IMR-90 (cell line): ENCODE measurements around the gene ZSCAN25. TPM values are rescaled to one million over a fixed set of nuclear protein-coding genes. Genes with fewer than 3 reads are reported as not detected.

Experiments used
- ATAC-seq: fragments of 200-7000 bp; cut with Tn5 transposase; 2 replicates; pipeline ENCODE4 v1.9.1; 2020; ENCODE audit warnings: low read depth, mild to moderate bottlenecking, moderate library complexity
- BruUV-seq: library from RNA; stranded (reverse); fragments of 400-500 nt; replicated peaks from 2 replicates; lab custom pipeline; 2021; lab: Mats Ljungman, UMichigan
- CTCF ChIA-PET: fragments of 300-600 bp; formaldehyde crosslinking; extraction: SDS; loops from one replicate; lab custom pipeline; 2021; ENCODE audit warnings: antibody characterized with exemption; lab: Yijun Ruan, JAX
- POLR2A ChIA-PET: fragments of 300-600 bp; sonication (Branson Sonifier 250); formaldehyde crosslinking; loops from one replicate; lab custom pipeline; 2022; ENCODE audit warnings: antibody characterized with exemption; ENCODE audit not compliant: unreplicated experiment; lab: Charles Lee
- DNase-seq: peaks from one replicate; pipeline ENCODE4 v3.0.0; 2013
- H2AFZ ChIP-seq: replicated peaks from 2 replicates; pipeline ENCODE3; 2013; ENCODE audit warnings: low read length, mild to moderate bottlenecking; ENCODE audit not compliant: poor library complexity
- H2AK5ac ChIP-seq: 2 replicates; pipeline ENCODE4 v1.6.1; 2013; ENCODE audit warnings: low read depth, low read length, inconsistent platforms
- H2AK9ac ChIP-seq: replicated peaks from 2 replicates; pipeline ENCODE3; 2013; ENCODE audit warnings: mild to moderate bottlenecking, low read depth, low read length, moderate library complexity; ENCODE audit not compliant: poor library complexity
- H2BK120ac ChIP-seq: 2 replicates; pipeline ENCODE4 v1.6.1; 2013; ENCODE audit warnings: low read depth, low read length, inconsistent platforms
- H2BK15ac ChIP-seq: 3 replicates; pipeline ENCODE4 v1.6.1; 2013; ENCODE audit warnings: low read depth, low read length, inconsistent platforms
- H2BK20ac ChIP-seq: 2 replicates; pipeline ENCODE4 v1.6.1; 2013; ENCODE audit warnings: low read depth, mild to moderate bottlenecking, inconsistent platforms, low read length, moderate library complexity
- H2BK5ac ChIP-seq: 2 replicates; pipeline ENCODE4 v1.6.1; 2013; ENCODE audit warnings: mild to moderate bottlenecking, low read depth, low read length, inconsistent platforms; ENCODE audit not compliant: poor library complexity, severe bottlenecking
- H3K14ac ChIP-seq: replicated peaks from 2 replicates; pipeline ENCODE4 v1.6.1; 2013; ENCODE audit warnings: low read depth, low read length, inconsistent platforms
- H3K18ac ChIP-seq: 2 replicates; pipeline ENCODE4 v1.6.1; 2013; ENCODE audit warnings: low read depth, low read length, control low read depth
- H3K23ac ChIP-seq: 2 replicates; pipeline ENCODE4 v1.6.1; 2013; ENCODE audit warnings: low read depth, low read length, inconsistent platforms
- H3K27ac ChIP-seq: 2 replicates; pipeline ENCODE4 v1.5.1; 2013; ENCODE audit warnings: mild to moderate bottlenecking, control low read depth, low read length; ENCODE audit not compliant: insufficient read depth
- H3K27me3 ChIP-seq: 2 replicates; pipeline ENCODE4 v1.6.1; 2013; ENCODE audit warnings: low read length; ENCODE audit not compliant: control insufficient read depth, insufficient read depth
- H3K36me3 ChIP-seq: 2 replicates; pipeline ENCODE4 v1.6.1; 2013; ENCODE audit warnings: low read length, mixed read lengths; ENCODE audit not compliant: control insufficient read depth, insufficient read depth
- H3K4ac ChIP-seq: 2 replicates; pipeline ENCODE4 v1.6.1; 2013; ENCODE audit warnings: low read depth, low read length, inconsistent platforms
- H3K4me1 ChIP-seq: 2 replicates; pipeline ENCODE4 v1.6.1; 2013; ENCODE audit warnings: low read length, mixed read lengths; ENCODE audit not compliant: control insufficient read depth, insufficient read depth
- H3K4me2 ChIP-seq: 2 replicates; pipeline ENCODE4 v1.6.1; 2013; ENCODE audit warnings: low read depth, mild to moderate bottlenecking, control low read depth, low read length, moderate library complexity
- H3K4me3 ChIP-seq: 2 replicates; pipeline ENCODE4 v1.5.1; 2013; ENCODE audit warnings: low read depth, mild to moderate bottlenecking, control low read depth, low read length, moderate library complexity; ENCODE audit not compliant: insufficient read depth
- H3K56ac ChIP-seq: 2 replicates; pipeline ENCODE4 v1.6.1; 2013; ENCODE audit warnings: low read length, inconsistent platforms; ENCODE audit not compliant: insufficient read depth; ENCODE audit errors: extremely low read depth
- H3K79me1 ChIP-seq, 2 experiments: 2 replicates each; pipeline ENCODE4 v1.6.1; 2013; ENCODE audit warnings: low read length in 2 of 2, inconsistent platforms in 1 of 2, low read depth in 1 of 2
- H3K9ac ChIP-seq: 2 replicates; pipeline ENCODE4 v1.6.1; 2013; ENCODE audit warnings: low read depth, low read length, control low read depth
- H3K9me1 ChIP-seq: 2 replicates; pipeline ENCODE4 v1.6.1; 2013; ENCODE audit warnings: low read length, inconsistent platforms; ENCODE audit not compliant: insufficient read depth
- H3K9me3 ChIP-seq: 2 replicates; pipeline ENCODE4 v1.6.1; 2013; ENCODE audit warnings: low read length; ENCODE audit not compliant: control insufficient read depth, insufficient read depth
- H4K20me1 ChIP-seq: 2 replicates; pipeline ENCODE4 v1.6.1; 2013; ENCODE audit warnings: low read length, inconsistent platforms; ENCODE audit not compliant: insufficient read depth
- H4K5ac ChIP-seq: 2 replicates; pipeline ENCODE4 v1.6.1; 2013; ENCODE audit warnings: mild to moderate bottlenecking, low read depth, low read length, control low read depth
- H4K8ac ChIP-seq, 2 experiments: 2 replicates each; pipeline ENCODE4 v1.6.1; 2013; ENCODE audit warnings: low read depth in 2 of 2, low read length in 2 of 2, control low read depth in 1 of 2, inconsistent platforms in 1 of 2
- H4K91ac ChIP-seq: 2 replicates; pipeline ENCODE4 v1.6.1; 2013; ENCODE audit warnings: low read depth, low read length, inconsistent platforms; ENCODE audit not compliant: insufficient read depth
- BHLHE40 ChIP-seq: fragments of 150-350 bp; IDR thresholded peaks from 2 replicates; pipeline ENCODE4 v1.6.1; 2016; ENCODE audit warnings: mild to moderate bottlenecking, low read depth, low read length
- CHD1 ChIP-seq: IDR thresholded peaks from 2 replicates; pipeline ENCODE4 v1.6.1; 2012; ENCODE audit warnings: low read depth, low read length, improper control_type of control experiment
- CTCF ChIP-seq: conservative IDR thresholded peaks from 2 replicates; pipeline ENCODE4 v1.5.1; 2012; ENCODE audit warnings: mild to moderate bottlenecking, low read depth, low read length, improper control_type of control experiment
- MAZ ChIP-seq: IDR thresholded peaks from 2 replicates; pipeline ENCODE4 v1.6.1; 2012; ENCODE audit warnings: low read depth, mild to moderate bottlenecking, low read length, improper control_type of control experiment, moderate library complexity, borderline replicate concordance
- NFE2L2 ChIP-seq: fragments of 150-350 bp; IDR thresholded peaks from 2 replicates; pipeline ENCODE4 v1.6.1; 2016; ENCODE audit warnings: low read depth, mild to moderate bottlenecking, low read length
- POLR2A ChIP-seq: IDR thresholded peaks from 2 replicates; pipeline ENCODE4 v1.6.1; 2012; ENCODE audit warnings: mild to moderate bottlenecking, low read depth, low read length
- RAD21 ChIP-seq: IDR thresholded peaks from 2 replicates; pipeline ENCODE4 v1.6.1; 2012; ENCODE audit warnings: low read length, improper control_type of control experiment
- SMC3 ChIP-seq: fragments of 150-350 bp; IDR thresholded peaks from 2 replicates; pipeline ENCODE4 v1.6.1; 2016; ENCODE audit warnings: low read depth, mild to moderate bottlenecking, antibody characterized with exemption, low read length, moderate library complexity
- WGBS, 2 experiments: methylation state at CpG; one replicate each; pipeline versions ENCODE4 v1.1.5 to v1.1.7; 2013; ENCODE audit warnings: missing lambda C conversion rate in 2 of 2; ENCODE audit not compliant: insufficient read length in 1 of 2; ENCODE audit errors: extremely low coverage in 2 of 2; 5-methylcytosine and 5-hydroxymethylcytosine counted together
- dilution Hi-C: fragments of 300-500 bp; cut with HindIII; formaldehyde crosslinking; loops from one replicate; pipeline ENCODE4 v1.14.3; 2018; ENCODE audit warnings: low sequenced_read_pairs; ENCODE audit not compliant: unreplicated experiment
- in situ Hi-C: fragments of 300-500 bp; cut with MboI; formaldehyde crosslinking; loops from 3 replicates; pipeline ENCODE4 v1.14.3; 2019; ENCODE audit warnings: low sequenced_read_pairs, inconsistent platforms, mixed read lengths
- intact Hi-C: fragments of 100-400 bp; cut with micrococcal nuclease; formaldehyde crosslinking; loops from 2 replicates; pipeline ENCODE4 v1.10.0; 2022
- polyA plus RNA-seq, 3 experiments: library from polyadenylated mRNA; depleted of rRNA; stranded (reverse); fragments of >200 nt; gene quantifications; 2 replicates each; pipeline ENCODE4 v1.2.3, GENCODE V29; 2012; ENCODE audit warnings: low replicate concordance in 1 of 3
- total RNA-seq: library from RNA; depleted of rRNA; stranded (reverse); fragments of >200 nt; gene quantifications from 2 replicates; pipeline ENCODE4 v1.2.3, GENCODE V29; 2012

Gene ZSCAN25
- total and polyA plus RNA-seq, 2 of the 4 experiments (the other 2 are of a cell fraction) = 6.2 to 9.0 TPM

- Histone ChIP-seq H3K18ac (peak overlapping the region; percentile 54; the same call in 1 of the 2 replicates), H3K36me3 (no peaks in the 10 kb centered on the region), H4K5ac (peak overlapping the region; percentile 86), H4K8ac (peak overlapping the region; percentile 54 to 85; a peak in 3 of 4 replicates), H3K79me1 (peaks cover 7 to 14% of the 10 kb centered on the region in 2 experiments), H2BK120ac (peak overlapping the region; percentile 64; the same call in 1 of the 2 replicates), H3K4me1 (peaks cover 4% of the 10 kb centered on the region; the same call in 1 of the 2 replicates), H3K27me3 (no peaks in the 10 kb centered on the region), H3K27ac (no peak overlapping the region; the same call in 1 of the 2 replicates), H4K20me1 (peaks cover 4% of the 10 kb centered on the region; the same call in 1 of the 2 replicates), H3K4ac (peak overlapping the region; percentile 78), H2BK20ac (0 out of 2 replicates have a peak overlapping the region, but pooled peaks have one; percentile 34), H2BK5ac (no peak overlapping the region), H3K9ac (peak overlapping the region; percentile 69), H3K9me1 (no peaks in the 10 kb centered on the region), H4K91ac (peak overlapping the region; percentile 49; the same call in 1 of the 2 replicates), H2AFZ (peak overlapping the region; percentile 96), H3K4me3 (peak overlapping the region; percentile 68), H3K56ac (no peak overlapping the region), H3K14ac (peak overlapping the region; percentile 72), H2AK5ac (peak overlapping the region; percentile 15; the same call in 1 of the 2 replicates), H3K9me3 (no peaks in the 10 kb centered on the region), H3K4me2 (peak overlapping the region; percentile 98), H2AK9ac (peak overlapping the region; percentile 10), H2BK15ac (no peak overlapping the region), H3K23ac (peak overlapping the region; percentile 81)
- intact Hi-C loops (no loop called here), in situ Hi-C loops (no loop called here), dilution Hi-C loops (no loop called here)
- POLR2A ChIA-PET = no interaction called here
- TF ChIP-seq RAD21 = peak; percentile 53
- TF ChIP-seq MAZ = no peak
- no peak for TF ChIP-seq SMC3
- TF ChIP-seq CHD1 = no peak
- no peak for TF ChIP-seq BHLHE40
- no peak for TF ChIP-seq NFE2L2
- TF ChIP-seq POLR2A = no peak
- peak; percentile 49 for TF ChIP-seq CTCF
- CTCF ChIA-PET = interaction anchor here (0.8 to 1.0 kb wide), 2 partner anchors 36 to 55 kb away, joined by 3 to 4 read pairs; no protein-coding TSS in a partner anchor
- BruUV-seq = no TSS peak
- DNase-seq (peak; percentile 23), ATAC-seq (peak; percentile 76)
- 2% methylated on average over 7 of the region's 54 CpGs; no CpG with 5 or more reads in 1 of the 2 experiments for WGBS, 2 experiments
Measured at GRCh38 chr7:99579956-99580777, 36.6 kb upstream of the ZSCAN25 start.
